ENCODE data around the gene C9orf152. TPM values are rescaled to one million over a fixed set of nuclear protein-coding genes. Genes with fewer than 3 reads are reported as not detected.

Gene C9orf152, protein sequence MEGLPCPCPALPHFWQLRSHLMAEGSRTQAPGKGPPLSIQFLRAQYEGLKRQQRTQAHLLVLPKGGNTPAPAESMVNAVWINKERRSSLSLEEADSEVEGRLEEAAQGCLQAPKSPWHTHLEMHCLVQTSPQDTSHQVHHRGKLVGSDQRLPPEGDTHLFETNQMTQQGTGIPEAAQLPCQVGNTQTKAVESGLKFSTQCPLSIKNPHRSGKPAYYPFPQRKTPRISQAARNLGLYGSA
- total RNA-seq: not detected
- not detected for total RNA-seq (2013)

DNA sequence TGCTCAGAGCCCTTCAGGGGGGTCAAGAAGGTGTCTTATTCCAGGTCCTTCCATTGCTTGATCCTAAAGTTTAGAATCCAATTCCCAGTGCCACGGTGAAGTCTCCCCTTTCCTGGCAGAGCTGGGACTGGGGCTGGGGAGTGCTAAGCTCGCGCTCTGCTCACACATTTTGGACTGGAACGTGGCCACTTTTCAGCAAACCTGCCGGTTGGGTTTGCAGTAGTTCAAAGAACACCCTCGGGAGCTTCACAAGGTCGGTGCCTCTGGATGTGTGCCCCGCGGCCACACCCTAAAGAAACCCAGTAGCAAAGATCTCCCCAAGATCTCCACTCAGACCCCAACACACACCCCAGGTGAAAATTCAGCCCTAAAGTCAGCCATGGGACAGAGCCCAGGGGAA, at the start of gene C9orf152:
Gene C9orf152 (minus strand): TSS at position 129 of the 400 bp plus-strand sequence. CDS start 580 bp downstream, outside the sequence.
- Mint-ChIP-seq H3K27me3 (ENCODE audit: low read depth in 2 of 2) (peaks cover 0 to 4% of the 10 kb centered on the region in 2 donors), H3K4me1 (no peaks in the 10 kb centered on the region)
- no peak for ATAC-seq

DNA sequence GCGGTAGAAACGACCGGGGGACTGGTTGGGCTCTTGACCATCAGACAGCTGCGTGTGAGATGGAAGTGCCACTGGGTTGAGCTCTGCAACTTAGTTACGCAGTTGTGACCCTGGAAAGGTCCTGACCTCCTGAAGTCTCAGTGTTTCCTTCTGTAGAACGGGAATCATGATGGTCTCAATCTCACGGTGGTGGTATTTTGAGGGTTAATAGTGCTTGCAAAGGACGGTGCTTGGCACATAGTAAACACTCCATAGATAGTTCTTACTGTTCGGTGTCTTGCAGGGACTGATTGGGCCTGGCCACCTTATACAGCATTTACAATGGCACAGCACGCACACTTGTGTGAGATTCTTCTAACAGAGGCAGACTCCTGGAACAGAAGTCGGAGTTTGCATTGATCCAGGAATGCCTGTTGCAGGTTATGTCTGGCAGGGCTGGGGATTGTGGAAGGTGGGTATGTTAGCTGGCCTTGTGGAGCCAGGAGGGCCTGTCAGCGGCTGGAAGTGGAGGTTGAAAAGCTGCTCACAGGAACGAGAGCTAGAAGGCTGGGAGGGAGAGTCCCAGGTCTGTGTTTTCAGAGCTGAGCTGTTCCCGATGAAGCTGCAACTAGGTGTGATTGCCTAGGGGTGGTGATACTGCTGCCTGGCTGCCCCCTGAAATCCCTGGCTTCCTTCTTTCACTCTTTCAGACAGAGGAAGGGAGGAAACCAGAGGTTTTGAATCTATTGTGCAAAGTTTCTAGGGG, 49.3 kb upstream of the C9orf152 start:
- Mint-ChIP-seq H3K9me3 (no peaks in the 10 kb centered on the region), H3K4me1 (peaks cover 29 to 44% of the 10 kb centered on the region in 2 donors), H3K4me3 (peak overlapping the region; percentile 99), H3K27ac (peak overlapping the region; percentile 77 to 81), H3K36me3 (no peaks in the 10 kb centered on the region), H3K27me3 (ENCODE audit: low read depth in 2 of 2) (peaks cover 0 to 2% of the 10 kb centered on the region in 2 donors)
- H3K9me3 ChIP-seq (ENCODE audit: control insufficient read depth, insufficient read depth, low read length): no peaks in the 10 kb centered on the region
- ATAC-seq: no peak
- peak overlapping the region; percentile 97 for H3K4me3 ChIP-seq (ENCODE audit: low read length)
- H3K4me1 ChIP-seq (ENCODE audit: control insufficient read depth, insufficient read depth, low read length): peaks cover 22% of the 10 kb centered on the region
- WGBS (ENCODE audit: insufficient coverage): 15% methylated on average over 14 of the region's 14 CpGs
- DNase-seq: peak in 1 of 2 donors; percentile 16
- peak overlapping the region; percentile 70 for H3K27ac ChIP-seq (ENCODE audit: low read length)
- H3K36me3 ChIP-seq (ENCODE audit: control insufficient read depth, insufficient read depth, low read length): no peaks in the 10 kb centered on the region
- intact Hi-C loops (cut with micrococcal nuclease): no loop called here
- TF ChIP-seq, protein P1, sequence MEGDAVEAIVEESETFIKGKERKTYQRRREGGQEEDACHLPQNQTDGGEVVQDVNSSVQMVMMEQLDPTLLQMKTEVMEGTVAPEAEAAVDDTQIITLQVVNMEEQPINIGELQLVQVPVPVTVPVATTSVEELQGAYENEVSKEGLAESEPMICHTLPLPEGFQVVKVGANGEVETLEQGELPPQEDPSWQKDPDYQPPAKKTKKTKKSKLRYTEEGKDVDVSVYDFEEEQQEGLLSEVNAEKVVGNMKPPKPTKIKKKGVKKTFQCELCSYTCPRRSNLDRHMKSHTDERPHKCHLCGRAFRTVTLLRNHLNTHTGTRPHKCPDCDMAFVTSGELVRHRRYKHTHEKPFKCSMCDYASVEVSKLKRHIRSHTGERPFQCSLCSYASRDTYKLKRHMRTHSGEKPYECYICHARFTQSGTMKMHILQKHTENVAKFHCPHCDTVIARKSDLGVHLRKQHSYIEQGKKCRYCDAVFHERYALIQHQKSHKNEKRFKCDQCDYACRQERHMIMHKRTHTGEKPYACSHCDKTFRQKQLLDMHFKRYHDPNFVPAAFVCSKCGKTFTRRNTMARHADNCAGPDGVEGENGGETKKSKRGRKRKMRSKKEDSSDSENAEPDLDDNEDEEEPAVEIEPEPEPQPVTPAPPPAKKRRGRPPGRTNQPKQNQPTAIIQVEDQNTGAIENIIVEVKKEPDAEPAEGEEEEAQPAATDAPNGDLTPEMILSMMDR (IDR thresholded peaks at IDR 0.05): no peak
- no peaks in the 10 kb centered on the region for H3K27me3 ChIP-seq (ENCODE audit: control insufficient read depth, insufficient read depth, low read length)

More for the DNA sequence above, at the start of gene C9orf152:
- H3K9me3 Mint-ChIP-seq: no peaks in the 10 kb centered on the region
- H3K4me1 ChIP-seq (ENCODE audit: control insufficient read depth, insufficient read depth, low read length): no peaks in the 10 kb centered on the region
- intact Hi-C loops (cut with micrococcal nuclease): no loop called here
- no peak within 1 kb of the TSS for H3K27ac Mint-ChIP-seq
- H3K4me3 Mint-ChIP-seq: no peak within 1 kb of the TSS
- H3K36me3 Mint-ChIP-seq: no peaks in the 10 kb centered on the region
- no peaks in the 10 kb centered on the region for H3K27me3 ChIP-seq (ENCODE audit: control insufficient read depth, insufficient read depth, low read length)
- 93% methylated on average over 9 of the region's 9 CpGs for WGBS (ENCODE audit: insufficient coverage)
- no peak within 1 kb of the TSS for H3K4me3 ChIP-seq (ENCODE audit: low read length)
- TF ChIP-seq, protein P1 (IDR thresholded peaks at IDR 0.05): no peak
- no peak within 1 kb of the TSS for H3K27ac ChIP-seq (ENCODE audit: low read length)
- H3K9me3 ChIP-seq (ENCODE audit: control insufficient read depth, insufficient read depth, low read length): no peaks in the 10 kb centered on the region
- H3K36me3 ChIP-seq (ENCODE audit: control insufficient read depth, insufficient read depth, low read length): no peaks in the 10 kb centered on the region
- no peak for DNase-seq

DNA sequence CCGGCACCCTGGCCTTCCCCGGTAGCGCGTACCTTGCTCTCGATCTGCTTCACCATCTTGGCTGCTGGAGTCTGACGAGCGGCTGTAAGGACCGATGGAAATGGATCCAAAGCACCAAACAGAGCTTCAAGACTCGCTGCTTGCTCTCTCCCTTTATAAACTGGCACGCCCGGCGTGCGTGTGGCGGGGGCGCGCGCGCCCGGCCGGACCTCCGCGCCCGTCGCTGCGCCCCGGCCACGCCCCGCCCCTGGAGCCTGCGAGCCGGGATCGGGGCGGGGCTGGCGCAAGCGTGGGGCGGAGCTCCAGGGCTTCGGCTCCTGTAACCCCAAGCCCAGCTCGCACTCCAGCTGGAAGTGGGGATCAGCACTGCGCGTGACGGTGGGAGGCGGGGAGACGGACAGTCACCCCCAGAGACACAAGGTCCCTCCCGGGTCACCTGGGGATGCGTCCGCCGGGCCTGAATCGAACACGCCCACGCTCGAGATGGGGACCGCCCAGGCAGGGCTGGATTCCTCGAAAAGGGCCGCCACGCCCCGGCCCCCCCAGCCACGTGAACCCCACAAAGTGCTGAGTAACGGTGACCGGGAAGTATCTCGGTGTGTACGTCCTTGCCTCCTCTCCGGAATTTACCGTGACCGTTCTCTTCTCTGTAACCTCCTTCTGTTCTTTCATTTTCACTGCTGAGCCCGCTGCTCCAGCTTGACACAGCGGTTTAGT, 48.6 kb upstream of the C9orf152 start, which contains the start of gene TXN:
Gene TXN (minus strand): TSS at position 128 of the 717 bp plus-strand sequence. CDS start 72 bp downstream, at position 56.
- no peaks in the 10 kb centered on the region for H3K36me3 ChIP-seq (ENCODE audit: control insufficient read depth, insufficient read depth, low read length)
- peaks cover 29 to 44% of the 10 kb centered on the region in 2 donors for H3K4me1 Mint-ChIP-seq
- H3K4me3 ChIP-seq (ENCODE audit: low read length): peak within 1 kb of the TSS; percentile 97
- H3K4me3 Mint-ChIP-seq: peak within 1 kb of the TSS; percentile 99
- no peaks in the 10 kb centered on the region for H3K9me3 Mint-ChIP-seq
- H3K27me3 ChIP-seq (ENCODE audit: control insufficient read depth, insufficient read depth, low read length): no peaks in the 10 kb centered on the region
- no peaks in the 10 kb centered on the region for H3K27me3 Mint-ChIP-seq (ENCODE audit: low read depth in 2 of 2)
- intact Hi-C loops (cut with micrococcal nuclease): no loop called here
- WGBS (ENCODE audit: insufficient coverage): under 1% methylated on average over 65 of the region's 65 CpGs
- no peaks in the 10 kb centered on the region for H3K36me3 Mint-ChIP-seq
- peak within 1 kb of the TSS; percentile 77 to 81 for H3K27ac Mint-ChIP-seq
- no peaks in the 10 kb centered on the region for H3K9me3 ChIP-seq (ENCODE audit: control insufficient read depth, insufficient read depth, low read length)
- TF ChIP-seq, protein P1 (IDR thresholded peaks at IDR 0.05): no peak
- H3K4me1 ChIP-seq (ENCODE audit: control insufficient read depth, insufficient read depth, low read length): peaks cover 22% of the 10 kb centered on the region
- DNase-seq: peak; percentile 69 to 88
- ATAC-seq: peak; percentile 82 to 89 (median 84)
- H3K27ac ChIP-seq (ENCODE audit: low read length): peak within 1 kb of the TSS; percentile 70
